CD4-positive, alpha-beta T cell treated with Interleukin-1 beta for 1 hour (primary cell): ENCODE data around the gene ALDOB.

Experiments
- DNase-seq, 2 donors: peaks; one replicate each; pipeline ENCODE4 v3.0.0-alpha.2; 2020 to 2022

The ALDOB gene

GRCh38 chr9:101455656-101456240 is 20.2 kb upstream of the ALDOB start:
- DNase-seq = no peak

DNA sequence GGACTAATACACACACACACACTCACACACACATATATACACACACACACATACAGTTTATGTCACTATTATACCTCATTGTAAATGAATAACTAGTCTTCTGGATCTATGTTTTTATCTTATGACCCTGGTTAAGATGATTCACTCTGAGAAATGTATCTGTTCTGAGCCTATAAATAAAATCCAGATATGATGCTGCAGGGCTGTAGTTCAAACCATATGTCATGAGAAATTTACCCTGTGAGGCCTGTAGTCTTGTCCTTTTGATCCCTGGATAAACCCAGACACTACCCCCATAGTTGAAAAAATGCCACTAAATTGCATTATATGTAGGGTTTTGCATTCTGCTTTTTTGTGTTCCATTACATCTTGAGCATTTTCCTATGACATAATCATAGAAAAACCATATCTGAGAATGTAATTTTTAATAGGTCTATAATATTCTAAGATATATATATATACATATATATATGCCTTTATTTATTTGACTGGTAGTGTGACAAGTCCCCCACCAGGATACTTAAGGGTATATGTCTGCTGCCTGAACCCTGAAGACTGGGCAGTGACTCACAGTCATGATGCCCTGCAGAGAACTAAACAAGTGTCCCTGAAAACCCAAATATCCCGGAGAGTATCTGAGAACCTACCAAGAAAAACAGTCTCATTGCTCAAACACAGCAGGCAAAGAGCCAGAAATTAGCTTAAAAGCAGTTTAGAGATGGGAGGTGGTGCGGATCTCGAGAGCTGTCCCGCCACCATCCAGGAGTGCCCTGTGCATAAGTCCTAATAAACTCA is 18.4 kb upstream of the ALDOB start:
- DNase-seq = no peak

GRCh38 chr9:101451498-101451897 is 15.9 kb upstream of the ALDOB start:
- no peak for DNase-seq

GRCh38 chr9:101450931-101451330 is 15.4 kb upstream of the ALDOB start:
- DNase-seq = no peak

GRCh38 chr9:101449071-101449721 is 13.6 kb upstream of the ALDOB start:
- peak; percentile 34 to 46 for DNase-seq

DNA sequence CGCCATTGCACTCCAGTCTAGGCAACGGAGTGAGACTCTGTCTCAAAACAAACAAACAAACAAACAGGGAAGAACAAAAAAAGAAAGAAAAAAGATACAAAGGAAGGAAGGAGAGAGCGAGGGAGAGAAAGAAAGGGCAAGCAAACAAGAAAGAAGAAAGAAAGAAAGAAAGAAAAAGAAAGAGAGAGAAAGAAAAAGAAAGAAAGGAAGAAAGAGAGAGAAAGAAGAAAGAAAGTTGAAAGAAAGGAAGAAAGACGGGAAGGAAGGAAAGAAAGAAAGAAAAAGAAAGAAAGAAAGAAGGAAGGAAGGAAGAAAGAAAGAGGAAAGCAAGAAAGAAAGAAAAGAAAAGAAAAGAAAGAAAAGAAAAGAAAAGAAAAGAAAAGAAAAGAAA is 13.1 kb upstream of the ALDOB start:
- no peak for DNase-seq

DNA sequence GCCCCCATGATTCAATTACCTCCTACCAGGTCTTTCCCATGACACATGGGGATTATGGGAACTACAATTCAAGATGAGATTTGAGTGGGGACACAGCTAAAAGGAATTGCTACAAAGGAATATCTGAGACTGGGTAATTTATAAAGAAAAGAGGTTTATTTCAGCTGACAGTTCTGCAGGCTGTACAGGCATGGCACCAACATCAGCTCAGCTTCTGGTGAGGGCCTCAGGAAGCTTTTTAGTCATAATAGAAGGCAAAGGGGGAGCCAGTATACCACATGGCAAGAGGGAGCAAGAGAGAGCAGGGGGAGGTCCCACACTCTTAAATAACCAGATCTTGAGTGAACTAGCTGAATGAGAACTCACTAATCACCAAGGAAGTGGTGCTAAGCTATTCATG is 11.2 kb upstream of the ALDOB start:
- DNase-seq = no peak

DNA sequence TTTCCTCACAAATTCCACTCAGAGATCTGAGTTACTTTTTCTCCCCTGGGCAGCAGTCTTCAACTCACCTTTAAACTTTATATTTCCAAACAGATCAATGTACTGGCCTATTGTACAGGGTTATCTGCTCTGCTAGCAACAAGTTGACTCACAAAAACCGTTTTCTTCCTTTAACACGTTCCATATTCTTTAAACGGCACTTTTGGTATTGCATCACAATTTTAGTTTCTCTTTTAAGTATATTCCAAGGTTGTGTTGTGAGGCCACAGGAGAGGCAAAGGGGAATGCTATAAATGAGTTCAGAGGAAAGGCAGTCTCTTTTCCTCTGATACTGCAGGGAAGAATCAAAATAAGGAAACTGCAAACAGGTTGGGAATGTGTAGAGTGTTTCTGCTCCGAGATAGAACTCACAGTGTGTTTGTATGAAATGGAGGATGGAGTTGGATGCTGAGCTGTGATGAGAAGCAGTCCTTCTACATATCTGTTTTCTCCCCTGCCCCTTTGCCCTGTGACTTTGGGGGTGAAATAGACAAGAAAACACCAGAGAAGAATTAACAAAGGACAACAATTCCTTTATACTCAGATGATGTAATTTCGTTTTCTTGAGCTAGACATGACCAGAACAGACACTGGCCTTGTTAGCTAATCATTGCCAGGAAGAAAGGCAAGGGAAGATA is 9.9 kb upstream of the ALDOB start:
- no peak for DNase-seq

DNA sequence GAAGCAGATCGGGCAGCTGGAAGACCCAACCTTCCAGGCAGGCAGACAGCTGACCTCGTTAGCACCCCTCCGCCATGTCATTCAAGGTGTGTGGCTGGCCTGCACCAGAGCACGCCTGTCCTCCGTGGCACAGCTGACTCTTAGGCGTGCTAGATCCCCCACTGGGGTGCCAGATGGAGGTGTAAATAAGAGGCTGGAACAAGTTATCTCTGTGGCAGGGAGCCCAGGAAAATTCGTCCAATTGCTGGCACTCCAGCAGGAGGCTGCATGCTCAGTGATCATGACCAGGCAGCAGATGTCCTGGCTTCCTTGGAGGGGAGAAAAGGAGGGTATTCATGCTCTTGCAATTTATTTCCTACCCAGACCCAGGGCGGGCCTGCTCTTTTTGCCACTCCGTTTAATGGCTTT is 7.8 kb upstream of the ALDOB start:
- no peak for DNase-seq

DNA sequence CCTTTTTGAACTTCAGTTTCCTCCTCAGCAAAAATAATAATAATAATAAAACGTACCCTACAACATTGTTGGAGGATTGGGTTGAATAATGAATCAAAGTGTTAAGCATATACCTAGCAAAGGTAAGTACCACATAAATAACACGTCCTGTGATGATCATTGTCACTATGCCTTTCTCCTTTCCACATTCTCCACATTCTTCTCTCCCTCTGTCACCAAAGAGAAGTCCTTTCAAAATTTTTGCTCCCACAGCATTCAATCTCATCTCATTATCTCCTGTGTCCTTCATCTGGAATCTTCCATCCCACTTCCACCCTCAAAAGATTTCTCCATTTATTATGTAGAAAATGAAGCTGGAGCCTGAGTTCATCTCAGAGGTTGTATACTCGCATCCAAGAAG is 7.2 kb upstream of the ALDOB start:
- no peak for DNase-seq

DNA sequence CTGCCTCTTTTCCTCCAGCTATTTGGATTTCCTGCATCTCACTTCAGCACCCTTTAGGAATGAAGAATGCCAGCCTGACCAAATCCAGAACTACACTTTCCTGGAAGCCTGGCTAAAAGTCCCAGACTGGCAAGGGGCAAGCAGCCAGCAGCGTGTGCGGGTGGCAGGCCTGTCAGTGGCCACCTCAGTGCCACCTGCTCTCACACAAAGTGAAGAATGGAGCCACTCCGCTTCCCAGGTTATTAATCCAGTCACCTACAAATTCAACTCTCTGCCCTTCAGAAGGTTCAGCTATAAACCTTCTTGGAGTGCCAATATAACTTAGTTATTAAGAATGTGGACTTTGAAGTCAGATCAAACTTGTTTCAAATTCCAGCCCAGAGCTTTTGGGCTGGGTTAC is 6.7 kb upstream of the ALDOB start:
- no peak for DNase-seq

- DNase-seq = no peak
Measured at GRCh38 chr9:101440714-101441230, 5.2 kb upstream of the ALDOB start.

DNA sequence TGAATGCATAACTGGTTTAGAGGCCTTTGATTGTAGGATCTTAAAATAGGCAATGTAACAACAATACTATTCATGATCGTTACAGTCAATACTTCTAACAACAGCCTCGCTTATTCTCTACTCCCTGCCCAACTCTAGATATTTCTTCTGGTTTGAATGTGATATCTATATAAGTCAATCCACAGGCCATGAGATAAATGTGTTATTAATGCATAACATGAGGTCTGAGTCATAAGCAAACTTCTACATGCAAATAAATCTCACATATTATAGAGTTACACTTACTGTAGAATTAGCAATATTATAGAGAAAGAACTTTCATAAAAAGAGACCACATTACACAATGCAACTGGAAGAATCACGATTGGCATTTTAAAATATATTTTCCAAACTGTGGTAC is 2.9 kb upstream of the ALDOB start:
- no peak for DNase-seq

DNA sequence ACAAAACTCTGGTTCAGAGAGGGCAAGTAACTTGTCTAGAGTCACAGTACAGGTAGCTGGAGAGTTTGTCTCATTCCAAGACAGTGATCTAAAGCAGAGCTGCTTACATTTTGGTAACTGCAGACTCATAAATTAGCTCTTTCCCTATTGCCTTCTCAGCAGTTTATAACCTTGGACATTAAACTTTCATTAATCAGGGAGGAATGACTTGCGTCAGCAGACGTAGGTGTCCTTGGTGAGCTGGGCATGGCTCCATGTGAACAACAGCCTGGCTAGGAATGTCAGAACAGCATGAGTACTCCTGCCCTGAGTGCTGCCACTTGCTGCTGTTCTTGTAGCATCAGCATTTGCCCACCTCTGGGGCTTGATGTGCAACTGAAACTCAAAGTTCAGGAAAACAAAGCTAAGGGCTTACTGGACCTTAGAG is 2.2 kb upstream of the ALDOB start:
- no peak for DNase-seq

GRCh38 chr9:101434998-101435397 is 576 bp downstream of the ALDOB start:
- no peak for DNase-seq

DNA sequence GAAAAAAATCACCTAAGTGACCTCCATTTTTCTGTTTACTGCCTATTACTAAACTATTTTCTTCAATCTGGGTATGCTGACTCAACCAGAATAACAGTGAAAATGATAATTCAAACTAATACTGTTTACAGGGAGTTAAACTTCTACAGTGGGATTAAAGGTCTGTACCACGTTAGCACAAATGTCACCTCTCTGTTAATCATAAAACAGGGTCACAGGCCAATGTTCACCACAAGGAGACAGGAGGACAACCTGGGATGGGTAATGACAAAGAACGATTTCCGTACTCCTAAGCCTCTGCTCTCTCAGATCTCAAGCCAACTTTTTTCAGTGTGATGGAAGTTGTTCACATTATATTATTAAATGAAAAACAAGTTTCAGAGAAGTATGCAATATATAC is 2.3 kb downstream of the ALDOB start:
- no peak for DNase-seq

GRCh38 chr9:101432740-101433139 is 2.8 kb downstream of the ALDOB start:
- DNase-seq = no peak

GRCh38 chr9:101432171-101432570 is 3.4 kb downstream of the ALDOB start:
- DNase-seq = no peak

GRCh38 chr9:101429736-101430135 is 5.8 kb downstream of the ALDOB start:
- DNase-seq = no peak

- no peak for DNase-seq
Measured at GRCh38 chr9:101428909-101429308, 6.7 kb downstream of the ALDOB start.

DNA sequence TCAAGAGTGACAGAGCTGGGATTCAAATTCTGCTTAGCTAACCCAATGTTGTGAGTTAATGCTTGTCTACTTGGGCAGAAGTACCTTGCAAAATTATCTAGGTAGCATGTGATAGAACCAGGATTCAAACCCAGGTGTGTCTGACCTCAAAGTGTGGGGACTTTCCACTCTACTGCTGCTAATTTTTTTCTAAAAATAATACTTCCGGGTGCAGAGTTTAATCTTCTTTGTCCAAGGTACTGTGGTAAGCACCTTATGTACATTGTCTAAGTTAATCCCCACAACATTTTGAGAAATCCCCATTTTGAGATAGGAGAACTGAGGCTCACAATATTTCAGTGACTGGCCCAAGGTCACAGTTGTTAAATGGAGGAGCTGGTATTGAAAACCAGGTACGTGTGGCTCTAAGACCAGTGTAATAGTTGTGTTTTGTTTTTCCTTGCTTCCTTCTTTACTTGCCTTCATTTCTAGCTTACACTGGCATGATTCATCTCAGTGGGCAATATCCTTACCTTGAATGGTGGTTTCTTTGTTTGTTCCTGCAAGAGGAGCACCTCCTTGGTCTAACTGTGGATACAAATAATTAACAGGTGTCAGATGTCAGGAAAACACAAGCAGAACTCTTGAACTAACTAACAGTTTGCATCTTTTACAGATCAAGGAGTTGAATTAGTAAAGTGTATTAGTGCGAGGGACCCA is 7.5 kb downstream of the ALDOB start:
- no peak for DNase-seq

DNA sequence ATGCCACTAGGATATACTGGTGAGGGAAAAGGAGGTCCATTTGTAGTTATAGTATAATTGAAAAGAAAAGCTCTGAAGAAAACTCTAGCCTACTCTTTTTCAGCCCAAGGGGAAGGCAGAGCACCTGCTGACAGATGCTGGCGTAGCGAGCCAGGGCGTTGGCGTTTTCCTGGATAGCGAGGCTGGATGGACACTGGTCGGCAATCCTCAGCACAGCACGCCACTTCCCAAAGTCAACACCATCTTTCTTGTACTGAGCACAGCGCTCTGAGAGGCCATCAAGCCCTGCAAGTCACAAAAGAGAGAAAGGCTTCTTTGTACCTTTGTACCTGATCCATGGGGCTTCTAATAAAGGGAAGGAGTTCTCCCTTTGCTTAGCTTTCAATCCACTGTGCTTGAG is 8.2 kb downstream of the ALDOB start:
- DNase-seq = no peak

GRCh38 chr9:101421653-101422065 is 13.9 kb downstream of the ALDOB start:
- DNase-seq = no peak
